NCI-H187 (cell line): ENCODE measurements around the gene UTP15.

Experiments
- DNase-seq, 2 experiments: peaks; one replicate each; lab custom pipeline; 2025; lab: John Stamatoyannopoulos, UW

The UTP15 gene, protein sequence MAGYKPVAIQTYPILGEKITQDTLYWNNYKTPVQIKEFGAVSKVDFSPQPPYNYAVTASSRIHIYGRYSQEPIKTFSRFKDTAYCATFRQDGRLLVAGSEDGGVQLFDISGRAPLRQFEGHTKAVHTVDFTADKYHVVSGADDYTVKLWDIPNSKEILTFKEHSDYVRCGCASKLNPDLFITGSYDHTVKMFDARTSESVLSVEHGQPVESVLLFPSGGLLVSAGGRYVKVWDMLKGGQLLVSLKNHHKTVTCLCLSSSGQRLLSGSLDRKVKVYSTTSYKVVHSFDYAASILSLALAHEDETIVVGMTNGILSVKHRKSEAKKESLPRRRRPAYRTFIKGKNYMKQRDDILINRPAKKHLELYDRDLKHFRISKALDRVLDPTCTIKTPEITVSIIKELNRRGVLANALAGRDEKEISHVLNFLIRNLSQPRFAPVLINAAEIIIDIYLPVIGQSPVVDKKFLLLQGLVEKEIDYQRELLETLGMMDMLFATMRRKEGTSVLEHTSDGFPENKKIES

DNA sequence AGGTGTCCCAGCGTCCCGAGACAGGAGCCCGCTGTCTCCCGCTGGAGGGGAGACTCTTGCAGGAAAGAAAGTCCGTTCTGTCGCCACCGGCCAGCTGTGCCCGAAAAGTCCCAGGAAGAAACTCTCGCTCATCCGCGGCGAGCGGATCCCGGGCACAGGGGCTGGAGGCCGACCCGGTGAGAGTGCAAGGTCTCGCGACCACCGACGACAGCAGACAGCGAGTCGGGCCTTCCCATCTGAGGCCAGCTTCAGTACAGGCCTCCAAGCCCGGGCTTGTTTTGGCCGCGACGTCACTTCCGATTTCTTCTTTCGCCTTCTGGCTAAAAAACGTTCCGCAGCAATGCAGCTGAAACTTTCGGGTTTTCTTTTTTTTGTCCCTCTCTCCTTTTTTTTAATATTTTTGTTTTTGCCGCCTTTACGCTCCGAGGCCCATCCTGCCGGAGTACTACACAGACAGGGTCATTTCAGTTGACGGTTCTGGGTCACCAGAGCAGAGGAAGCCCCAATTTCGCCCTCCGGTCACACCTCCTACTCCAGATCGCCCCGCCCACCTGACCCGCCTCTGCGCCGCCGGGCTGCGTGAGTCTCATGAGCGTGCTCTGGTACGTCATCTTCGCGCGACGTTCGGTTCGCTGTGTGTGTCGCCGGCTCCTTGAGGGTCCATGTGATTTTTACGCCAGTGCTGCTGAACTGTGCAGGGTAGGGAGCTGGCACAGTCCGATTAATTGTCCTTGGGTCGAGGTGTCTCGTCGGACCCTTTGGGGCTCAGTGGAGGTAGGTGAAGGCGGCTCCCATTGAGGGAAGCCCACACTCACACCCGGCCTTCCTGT, at the start of gene UTP15, which contains the start of gene ANKRA2:
Gene UTP15 (plus strand): TSS at position 605 of the 830 bp plus-strand sequence. CDS start 1,602 bp downstream, outside the sequence.
Gene ANKRA2 (minus strand): TSS at position 501 of the 830 bp plus-strand sequence. CDS start 2,758 bp downstream, outside the sequence.
- DNase-seq = peak; percentile 86 to 93

DNA sequence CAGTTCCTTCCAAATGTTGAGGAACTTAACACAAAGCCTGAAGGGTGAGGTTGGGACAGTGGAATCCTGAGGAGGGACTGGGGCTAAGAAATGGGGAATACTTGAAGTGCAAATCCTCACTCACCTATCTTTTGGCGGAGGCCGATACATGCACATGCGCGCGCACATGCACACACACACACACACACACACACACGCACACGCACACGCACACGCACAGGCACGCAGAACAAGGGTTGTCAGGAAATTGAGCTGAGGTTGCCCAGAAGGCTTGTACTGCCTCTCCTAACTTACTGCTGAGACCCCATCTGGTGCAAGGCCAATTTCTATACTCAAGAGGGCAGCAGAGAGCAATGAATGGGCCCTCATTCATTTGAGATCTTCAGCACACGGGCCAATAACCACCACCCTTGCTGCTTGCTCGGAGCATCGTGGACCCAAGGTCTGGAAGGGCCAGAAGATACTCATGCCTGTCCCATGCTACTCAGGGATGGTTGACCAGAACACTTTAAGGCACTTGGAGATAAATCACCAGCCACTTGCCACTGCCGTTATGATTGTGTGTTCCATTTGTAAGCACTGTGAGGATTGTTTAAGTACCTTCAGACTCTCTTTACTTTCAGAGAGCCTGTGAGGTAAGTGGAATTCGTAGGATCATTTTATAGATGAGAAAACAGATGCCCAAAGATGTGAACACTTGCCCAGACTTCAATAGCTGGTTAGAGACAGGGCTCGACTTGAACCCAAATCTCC, 45.8 kb upstream of the UTP15 start:
- DNase-seq = peak; percentile 47 to 56

DNA sequence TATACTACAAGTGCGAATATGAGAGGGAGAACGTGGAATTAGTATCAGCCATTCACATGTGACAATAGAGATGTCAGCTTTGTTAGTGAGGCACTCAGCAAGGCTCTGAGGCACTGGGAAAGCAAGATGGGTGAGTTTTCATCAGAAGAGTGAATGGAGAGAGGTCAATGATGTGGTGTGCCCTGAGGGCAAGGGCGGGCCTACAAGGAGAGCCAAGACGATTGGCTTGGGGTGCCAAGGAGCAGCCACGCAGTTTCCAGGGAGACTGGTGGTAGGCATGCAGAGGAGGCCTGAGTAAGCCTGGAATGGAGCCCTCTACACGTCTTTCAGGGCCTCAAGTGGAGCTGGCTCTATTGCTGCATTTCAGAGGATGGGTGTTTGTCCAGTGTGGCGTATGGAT, 42.6 kb upstream of the UTP15 start:
- DNase-seq = no peak

DNA sequence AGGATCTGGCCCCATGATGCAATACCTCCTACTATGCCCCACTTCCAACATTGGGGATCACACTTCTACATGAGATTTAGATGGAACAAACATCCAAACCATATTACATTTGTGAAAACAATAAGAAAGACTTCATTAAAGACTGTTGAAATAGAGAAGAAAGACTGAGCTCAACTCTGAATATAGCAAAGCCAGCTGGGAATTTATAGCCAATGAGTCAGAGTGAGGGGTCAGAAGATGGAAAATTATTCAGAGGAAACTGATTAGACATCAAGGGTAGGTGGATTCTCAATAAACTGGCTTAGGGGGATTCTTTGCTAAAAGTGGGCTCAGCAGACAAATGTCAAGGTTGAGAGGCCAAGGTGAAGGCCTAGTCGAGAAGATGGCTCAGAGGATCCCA, 41.7 kb upstream of the UTP15 start:
- no peak for DNase-seq

DNA sequence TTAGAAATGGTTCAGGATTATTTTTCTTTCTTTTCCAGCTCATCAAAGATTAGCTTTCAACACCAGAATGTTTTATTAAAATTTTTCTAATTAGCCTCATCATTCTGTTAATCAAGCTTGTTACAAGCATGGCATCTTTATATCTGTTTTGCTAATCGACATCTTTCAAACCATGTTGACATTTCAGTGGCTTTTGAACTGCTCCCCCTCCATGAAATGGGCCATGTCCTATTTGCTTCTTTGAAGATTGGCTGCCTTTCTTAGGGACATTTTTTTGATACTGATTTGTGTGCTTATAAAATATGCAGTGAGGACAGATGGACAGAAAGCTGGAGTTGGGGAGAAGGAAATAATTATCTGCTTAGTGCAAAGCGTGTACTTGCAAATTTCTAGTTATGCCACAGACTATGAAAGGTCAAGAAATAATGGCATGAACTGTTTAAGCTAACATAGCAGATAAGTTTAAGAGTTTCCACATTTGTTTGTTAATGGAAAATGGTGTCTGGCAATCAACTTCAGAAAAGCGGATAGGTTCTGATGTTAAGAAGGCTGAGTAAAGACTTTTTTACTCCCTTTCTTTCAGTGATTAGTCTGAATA, 39.8 kb upstream of the UTP15 start:
- no peak for DNase-seq

DNA sequence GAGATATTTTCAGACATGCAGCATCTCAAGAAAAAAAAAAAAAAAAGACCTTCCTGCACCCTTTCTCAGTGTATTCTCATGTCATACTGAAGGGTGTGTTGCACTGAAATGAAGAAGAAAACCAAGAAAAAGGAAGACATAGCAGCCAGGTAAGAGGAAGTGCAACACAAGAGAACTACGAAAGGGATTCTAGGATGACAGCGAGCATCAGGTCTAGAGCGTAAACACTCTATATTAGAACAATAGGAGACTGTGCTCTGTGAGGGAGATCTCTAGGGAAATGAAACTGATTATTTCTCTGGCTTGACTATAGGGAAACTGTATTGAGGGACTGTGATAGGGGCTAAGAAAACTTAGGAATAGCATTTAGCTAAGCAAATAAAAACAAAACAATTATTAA, 37.3 kb upstream of the UTP15 start:
- DNase-seq = no peak

DNA sequence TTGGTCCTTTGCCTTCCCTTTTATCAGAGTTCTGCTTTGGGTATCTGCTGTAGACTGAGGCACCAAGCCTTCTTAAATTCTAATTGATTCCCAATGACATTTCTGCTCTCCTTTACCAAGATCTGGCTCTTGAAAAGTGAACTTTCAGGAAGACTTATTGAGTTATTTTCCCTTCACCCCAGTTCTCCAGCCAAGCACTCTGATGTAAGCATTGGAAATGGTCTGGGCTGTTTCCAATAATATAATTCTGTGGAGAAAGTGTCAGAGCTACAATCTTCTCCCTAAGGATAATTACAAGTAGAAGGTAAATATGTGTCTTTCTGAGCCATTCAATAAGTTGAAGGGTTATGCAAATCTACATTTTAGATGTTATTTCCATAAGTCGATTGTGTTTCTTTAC, 36.5 kb upstream of the UTP15 start:
- DNase-seq = no peak

DNA sequence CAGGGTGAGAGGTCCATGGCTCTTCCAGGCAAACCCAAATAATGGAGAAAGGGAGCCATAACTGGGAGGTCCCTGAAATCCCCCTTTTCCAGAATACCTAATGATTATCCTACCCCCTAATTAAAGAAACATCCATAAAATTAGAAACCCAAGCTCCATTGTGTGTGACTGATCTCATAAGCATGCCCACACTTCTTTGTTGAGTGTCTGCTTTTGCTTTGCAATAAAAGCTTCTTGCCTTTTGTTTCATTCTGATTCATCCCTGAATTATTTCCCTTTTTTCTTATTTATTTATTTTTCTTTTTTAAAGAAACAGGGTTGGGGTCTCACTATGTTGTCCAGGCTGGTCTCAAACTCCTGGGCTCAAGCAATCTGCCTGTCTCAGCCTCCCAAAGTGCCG, 34.2 kb upstream of the UTP15 start:
- DNase-seq = no peak

DNA sequence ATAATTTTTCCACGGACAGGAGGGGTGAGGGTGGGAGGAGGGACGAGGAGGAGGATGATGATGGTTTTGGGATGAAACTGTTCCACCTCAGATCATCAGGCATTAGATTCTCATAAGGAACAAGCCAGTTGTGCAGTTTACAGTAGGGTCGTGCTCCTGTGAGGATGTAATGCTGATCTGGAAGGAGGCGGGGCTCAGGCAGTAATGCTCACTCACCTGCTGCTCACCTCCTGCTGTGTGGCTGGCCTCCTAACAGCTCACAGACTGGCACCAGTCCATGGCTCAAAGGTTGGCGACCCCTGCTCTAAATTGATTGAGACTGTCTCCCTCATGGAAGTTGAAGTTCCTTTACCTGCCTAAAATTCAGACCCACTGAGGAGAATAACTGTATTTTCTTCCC, 33.3 kb upstream of the UTP15 start:
- no peak for DNase-seq

DNA sequence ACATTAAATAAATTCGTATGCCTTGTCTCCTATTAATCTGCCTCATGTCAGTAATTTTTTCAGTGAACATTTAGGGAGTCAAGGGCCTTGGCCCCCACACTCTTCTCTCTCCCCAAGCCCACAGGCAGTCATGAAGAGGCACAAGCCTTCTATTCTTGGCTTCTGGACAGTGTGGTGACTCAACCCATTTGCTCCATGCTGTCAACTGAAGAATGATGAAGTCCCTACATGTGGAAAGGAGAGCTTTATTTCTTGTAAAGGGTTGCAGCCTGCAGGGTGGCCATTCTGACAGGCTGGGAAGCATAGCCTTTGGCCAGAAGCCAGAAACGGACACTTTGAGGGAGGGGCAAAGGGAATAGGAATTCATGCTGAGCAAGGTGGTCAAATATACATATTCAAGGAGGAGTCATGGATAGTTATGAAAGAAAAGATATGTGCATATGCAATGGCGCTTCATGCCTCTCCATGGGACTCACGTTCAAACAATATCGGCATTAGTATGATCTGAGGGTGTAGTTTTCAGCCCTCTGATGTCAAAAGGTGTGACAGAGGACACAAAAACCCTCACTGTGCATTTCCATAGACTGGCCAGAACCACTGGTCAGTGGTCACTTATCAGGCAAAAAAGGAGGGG, 31.4 kb upstream of the UTP15 start:
- DNase-seq = no peak

DNA sequence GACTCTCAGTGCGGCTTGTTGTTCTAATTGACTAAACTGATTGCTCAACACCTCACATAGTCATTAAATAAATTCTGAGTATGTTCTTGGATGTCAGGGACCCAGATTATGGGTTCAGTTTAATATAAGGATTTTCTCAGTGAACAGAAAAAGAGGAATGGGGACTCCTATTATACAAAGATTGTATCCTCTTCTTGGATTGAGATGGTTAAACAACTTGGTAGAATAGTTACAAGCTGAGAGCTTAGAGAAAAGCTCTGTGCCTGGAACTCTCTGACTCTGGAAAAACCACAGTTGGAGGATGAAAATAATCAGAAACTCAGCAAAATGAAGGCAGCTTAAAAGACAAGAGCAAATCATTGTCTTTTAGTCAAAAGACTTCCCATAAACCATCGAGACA, 30.6 kb upstream of the UTP15 start:
- no peak for DNase-seq

DNA sequence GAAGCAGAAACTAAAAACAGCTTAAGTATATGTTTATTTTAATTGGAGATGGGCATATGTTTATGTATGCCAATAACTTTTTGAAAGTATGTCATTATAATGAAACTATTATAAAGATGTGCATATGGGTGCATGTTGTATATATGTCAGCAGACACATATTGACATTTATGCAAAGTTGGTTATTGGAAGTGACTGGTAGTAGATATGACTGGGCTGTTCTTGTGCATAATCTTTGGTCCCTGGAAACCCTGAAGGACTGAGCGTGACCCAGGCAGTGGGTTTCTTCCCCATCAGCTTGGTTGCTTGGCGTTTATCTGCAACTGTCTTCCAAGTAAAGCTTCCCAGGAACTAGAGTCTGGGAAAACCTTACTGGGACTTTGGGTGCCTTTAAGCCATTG, 25.8 kb upstream of the UTP15 start:
- DNase-seq = no peak

DNA sequence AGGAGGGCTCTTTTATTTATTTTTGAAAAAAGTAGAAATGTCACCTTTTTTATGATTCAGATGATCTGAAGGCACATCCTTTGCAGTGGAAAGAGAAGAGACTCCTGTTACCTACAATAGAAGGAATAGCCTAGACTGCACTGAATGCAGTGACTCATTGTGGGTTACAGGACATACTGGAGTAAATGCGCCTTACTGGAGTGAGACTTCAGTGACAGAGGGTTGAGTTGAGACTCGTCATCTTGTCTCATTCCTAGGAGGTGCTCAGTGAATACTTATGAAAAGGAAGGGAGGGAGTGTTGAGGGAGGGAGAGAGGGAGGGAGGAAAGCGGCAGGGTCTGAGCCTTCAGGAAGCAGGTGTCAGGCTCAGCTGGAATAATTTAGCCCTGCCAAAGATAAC, 25.4 kb upstream of the UTP15 start:
- DNase-seq = no peak

DNA sequence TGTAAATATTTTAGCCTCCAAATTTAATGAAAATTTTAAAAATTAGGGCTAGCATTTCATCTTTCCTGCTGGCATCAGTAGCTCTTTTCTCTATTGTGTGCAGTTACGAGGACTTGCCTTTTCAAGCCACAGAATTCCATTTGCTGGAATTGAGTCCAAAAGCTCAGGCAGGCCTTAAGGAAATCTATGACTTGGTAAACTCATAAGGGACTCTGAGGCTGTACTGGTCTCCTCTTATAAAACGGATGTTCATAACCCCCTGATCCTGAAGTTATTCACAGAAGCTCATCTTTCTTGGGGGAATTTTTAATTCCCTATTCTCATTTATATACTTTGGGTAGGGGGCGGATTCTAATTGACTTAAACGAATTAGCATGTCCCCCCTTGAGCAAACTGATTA, 23.5 kb upstream of the UTP15 start:
- DNase-seq = no peak

DNA sequence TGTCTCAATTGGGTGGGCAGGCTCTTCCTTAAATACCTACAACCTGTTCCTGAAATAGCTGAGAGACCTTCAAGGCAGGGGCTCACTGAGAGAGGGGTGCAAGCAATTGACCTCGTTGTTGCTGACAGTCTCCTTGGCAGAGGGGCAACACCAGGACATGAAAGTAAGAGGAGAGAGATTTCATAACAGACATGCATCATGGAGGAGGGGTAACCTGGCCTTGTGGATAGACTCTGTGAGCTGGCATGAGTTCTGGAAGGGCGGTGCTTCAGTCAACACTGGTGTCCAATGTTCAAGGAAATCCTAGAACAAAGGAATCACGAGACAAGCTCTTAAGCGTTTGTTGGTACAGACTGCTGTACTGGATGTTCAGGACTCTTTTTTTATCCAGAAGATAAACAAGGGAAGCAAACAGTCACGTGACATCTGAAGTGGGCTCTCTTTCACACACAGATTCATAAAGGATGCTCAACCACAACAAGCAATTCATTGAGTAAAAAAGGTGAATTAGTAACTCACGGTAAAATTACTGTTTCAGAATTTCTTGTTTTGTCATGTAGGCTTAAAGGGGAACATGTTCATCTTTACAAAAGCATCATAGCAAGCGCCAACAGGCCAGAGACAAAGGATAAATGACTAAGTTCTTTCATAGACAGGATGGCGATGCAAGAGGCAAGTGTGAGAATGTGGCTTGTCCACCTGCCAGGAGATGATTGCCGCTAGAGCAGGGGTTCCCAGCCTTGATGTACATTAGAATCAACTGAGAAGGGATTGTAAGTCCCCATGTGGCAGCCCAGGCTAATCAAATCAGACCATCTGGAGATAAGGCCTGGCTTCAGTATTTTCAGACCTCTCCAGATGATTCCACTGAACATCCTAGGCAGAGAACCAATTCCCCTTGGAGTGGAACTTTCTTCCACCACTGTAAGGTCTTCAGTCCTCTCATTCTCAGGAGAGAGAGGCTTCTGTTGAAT, 20.8 kb upstream of the UTP15 start:
- DNase-seq = peak; percentile 56 to 69

DNA sequence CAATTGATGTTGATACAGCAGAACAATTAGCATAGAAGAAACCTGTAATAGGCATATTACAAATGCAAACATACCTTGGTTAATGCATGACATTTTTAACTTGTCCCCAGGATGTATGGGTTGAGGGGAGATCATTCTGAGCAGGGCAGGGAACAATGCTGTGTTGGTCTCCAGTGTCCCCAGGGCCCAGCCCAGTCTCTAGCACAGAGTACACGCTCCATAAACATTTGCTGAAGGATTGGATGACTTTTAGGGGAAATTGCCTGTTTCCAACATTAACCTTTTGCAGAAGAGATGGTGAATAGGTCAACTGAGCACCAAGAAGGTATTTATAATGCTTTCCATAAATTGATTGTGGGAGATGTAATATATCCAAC, 20.2 kb upstream of the UTP15 start:
- DNase-seq = no peak

DNA sequence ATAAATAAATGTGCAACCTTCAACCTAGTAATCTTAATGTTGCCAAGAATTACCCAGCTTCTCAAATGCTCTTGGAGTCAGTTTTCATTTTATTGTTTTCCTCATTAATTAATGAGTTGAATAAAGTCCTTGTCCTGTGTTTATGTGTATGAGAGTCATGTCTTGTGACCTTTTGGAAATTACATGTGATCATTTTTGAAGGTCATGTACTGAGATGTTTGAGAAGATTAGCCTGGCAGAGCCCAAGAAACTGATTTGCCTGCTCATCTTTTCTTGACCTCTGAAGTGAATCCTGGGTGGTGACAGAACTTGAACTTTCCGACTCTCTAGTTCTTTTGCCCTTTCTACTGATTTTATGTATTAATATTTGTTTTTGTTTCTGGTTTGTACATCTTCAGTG, 15.5 kb upstream of the UTP15 start:
- no peak for DNase-seq

DNA sequence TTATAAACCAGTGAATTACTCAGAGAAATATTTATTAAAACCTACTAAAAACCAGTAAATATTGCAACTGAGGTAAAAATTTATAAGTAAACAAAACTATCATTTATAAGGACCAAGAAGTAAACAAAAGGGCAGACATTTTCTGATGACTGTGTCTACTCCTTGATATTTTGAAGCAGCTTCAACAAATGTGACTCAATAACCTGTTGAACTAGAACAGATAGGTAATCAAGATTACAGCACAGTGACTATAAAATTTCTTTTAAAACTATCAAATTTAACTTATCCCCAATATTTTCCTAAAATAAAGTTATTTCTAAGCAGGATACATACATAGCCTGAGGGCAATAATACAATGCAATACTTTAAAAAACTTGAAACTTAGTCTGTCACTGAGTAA, 12.9 kb upstream of the UTP15 start:
- DNase-seq = no peak

DNA sequence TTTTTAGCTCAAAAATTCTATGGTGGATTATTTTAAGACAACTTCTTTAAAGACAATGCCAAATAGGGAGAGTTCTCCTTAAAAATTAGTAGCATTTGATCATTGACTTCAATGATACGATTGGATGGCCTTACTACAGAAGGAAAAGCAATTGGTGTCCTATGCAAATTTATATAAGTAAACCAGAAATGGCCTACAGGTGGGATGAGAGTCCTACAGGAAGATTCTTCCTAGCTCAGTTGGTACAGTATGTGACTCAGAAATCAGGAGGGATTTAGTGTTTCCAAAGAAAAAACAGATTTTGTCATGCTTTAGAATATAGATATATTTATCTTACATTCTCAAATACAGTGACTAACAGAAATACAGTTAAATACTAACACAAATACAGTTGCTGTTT, 6.6 kb upstream of the UTP15 start:
- DNase-seq = no peak

DNA sequence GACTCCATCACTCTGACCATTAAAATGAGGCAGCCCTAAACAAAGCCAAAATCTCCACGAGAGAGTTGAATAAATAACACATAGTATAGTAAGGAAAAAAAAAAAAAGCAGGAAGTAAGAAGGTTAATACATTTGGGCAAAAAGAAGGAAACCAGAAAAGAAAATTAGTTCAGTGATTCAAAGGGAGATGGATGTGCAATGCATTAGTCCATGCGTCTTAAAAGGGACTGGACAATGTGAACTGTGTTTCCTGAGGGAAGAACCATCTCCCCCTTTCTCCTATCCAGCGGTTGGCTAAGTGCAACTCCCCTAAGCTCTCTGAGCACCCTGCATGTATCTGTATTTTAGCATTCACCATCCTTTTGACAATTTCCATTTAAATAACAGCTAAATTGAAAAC, 1.5 kb upstream of the UTP15 start:
- DNase-seq = no peak
